Activated T-helper 1 cell treated with anti-CD3 and anti-CD28 coated beads, Interleukin-2, amount 50 U/mL, for 16 hours (primary cell): ENCODE measurements around the gene PTPN5.
"Not testable (repeated sequence)": the region's sequence is repeated elsewhere in the genome, so short reads cannot be mapped to it uniquely, and the experiment has no call there.

Experiments used
- DNase-seq, 2 donors: peaks; one replicate each; pipeline ENCODE4 v3.0.0-alpha.2; 2020; ENCODE audit warnings: low read depth in 1 of 2, low spot score in 1 of 2

Gene PTPN5

DNA sequence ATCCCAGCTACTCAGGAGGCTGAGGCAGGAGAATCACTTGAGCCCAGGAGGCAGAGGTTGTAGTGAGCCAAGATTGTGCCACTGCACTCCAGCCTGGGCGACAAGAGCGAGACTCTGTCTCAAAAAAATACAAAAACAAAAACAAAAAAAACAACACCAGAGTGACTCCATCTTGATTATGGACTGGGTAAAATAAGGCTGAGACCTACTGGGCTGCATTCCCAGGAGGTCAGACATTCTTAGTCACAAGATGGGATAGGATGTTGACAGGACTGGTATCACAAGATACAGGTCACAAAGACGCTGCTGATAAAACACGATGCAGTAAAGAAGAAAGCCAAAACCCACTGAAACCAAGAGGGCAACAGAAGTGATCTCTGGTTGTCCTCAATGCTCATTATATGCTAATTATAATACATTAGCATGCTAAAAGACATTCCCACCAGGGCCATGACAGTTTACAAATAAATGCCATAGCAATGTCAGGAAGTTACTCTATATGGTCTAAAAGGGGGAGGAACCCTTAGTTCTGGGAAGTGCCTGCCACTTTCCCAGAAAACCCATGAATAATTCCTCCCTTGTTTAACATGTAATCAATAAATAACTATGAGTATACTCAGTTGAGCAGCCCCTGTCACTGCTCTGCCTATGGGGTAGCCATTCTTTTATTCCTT, 100.0 kb downstream of the PTPN5 start:
- DNase-seq: not testable (repeated sequence)

DNA sequence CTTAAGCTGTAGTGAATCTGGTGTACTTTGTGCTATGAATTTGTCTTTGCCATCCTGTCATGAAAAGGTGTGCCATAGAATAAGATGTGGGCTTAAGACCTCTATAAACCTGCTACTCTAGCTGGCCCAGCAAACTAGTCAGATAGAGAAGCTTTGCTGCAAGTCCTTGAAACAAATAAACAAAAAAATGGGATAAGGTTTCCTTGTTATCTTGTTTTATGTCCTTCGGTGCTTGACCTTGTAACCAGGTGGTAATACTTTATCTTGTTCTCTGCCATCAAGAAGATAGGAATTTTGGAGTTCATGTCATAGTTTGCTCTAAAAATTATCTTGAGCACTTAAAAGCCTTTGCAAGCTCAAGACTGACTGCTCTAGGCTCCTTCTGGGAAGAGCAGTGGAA, 107.3 kb downstream of the PTPN5 start:
- no peak for DNase-seq

DNA sequence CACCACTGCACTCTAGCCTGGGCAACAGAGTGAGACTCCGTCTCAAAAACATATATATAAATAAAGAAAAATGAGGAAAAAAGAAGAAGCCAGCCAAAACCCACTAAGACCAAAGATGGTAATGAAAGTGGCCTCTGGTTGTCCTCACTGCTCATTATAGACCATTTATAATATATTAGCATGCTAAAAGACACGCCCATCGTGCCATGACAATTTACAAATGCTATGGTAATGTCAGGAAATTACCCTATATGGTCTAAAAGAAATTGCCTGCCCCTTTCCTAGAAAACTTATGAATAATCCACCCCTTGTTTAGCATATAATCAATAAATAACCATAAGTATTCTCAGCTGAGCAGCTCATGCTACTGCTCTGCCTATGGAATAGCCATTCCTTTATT, 109.1 kb downstream of the PTPN5 start:
- no peak for DNase-seq

DNA sequence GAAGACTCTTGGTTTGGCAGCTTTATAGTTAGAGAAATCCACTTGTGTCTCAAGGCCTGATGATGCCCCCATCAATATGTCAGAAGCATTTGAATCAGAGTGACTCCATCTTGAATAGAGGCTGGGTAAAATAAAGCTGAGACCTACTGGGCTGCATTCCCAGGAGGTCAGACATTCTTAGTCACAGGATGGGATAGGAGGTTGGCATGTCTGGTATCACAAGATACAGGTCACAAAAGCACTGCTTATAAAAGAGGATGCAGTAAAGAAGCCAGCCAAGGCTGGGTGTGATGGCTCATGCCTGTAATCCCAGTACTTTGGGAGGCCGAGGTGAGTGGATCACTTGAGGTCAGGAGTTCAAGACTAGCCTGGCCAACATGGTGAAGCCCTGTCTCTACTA, 109.6 kb downstream of the PTPN5 start:
- DNase-seq: not testable (repeated sequence)
